Colonic mucosa (tissue), 4 donors: ENCODE results near the gene NKAIN2. TPM values are rescaled to one million over a fixed set of nuclear protein-coding genes. Genes with fewer than 3 reads are reported as not detected.

Experiments used
- DNase-seq: peaks from one replicate; pipeline ENCODE4 v3.0.0-alpha.2; 2020
- H3K27ac ChIP-seq: fragments of 200-600 bp; one replicate; pipeline ENCODE4 v1.8.0; 2021
- H3K27me3 ChIP-seq: fragments of 200-600 bp; one replicate; pipeline ENCODE4 v1.8.0; 2021
- H3K36me3 ChIP-seq: fragments of 200-600 bp; one replicate; pipeline ENCODE4 v1.8.0; 2021
- H3K4me1 ChIP-seq: fragments of 200-600 bp; one replicate; pipeline ENCODE4 v1.8.0; 2021; ENCODE audit warnings: mild to moderate bottlenecking
- H3K4me3 ChIP-seq: fragments of 200-600 bp; one replicate; pipeline ENCODE4 v1.8.0; 2021
- H3K9ac ChIP-seq, 2 donors: one replicate each; pipeline ENCODE4 v1.7.0; 2013; ENCODE audit warnings: control low read depth in 2 of 2, low read depth in 2 of 2, low read length in 2 of 2
- H3K9me3 ChIP-seq: fragments of 200-600 bp; one replicate; pipeline ENCODE4 v1.8.0; 2021
- intact Hi-C: fragments of 100-400 bp; cut with DNase I; formaldehyde crosslinking; loops from one replicate; pipeline ENCODE4 v1.14.1; 2022
- total RNA-seq, 2 donors: library from RNA; stranded (reverse); fragmentation: NEBNext Ultra II Directional in 1 of 2; extraction: Animal tissue kit (Norgen Biotek cat#: 25700) in 1 of 2; gene quantifications; one replicate each; pipeline ENCODE4 v1.2.1, GENCODE V29; 2021
- TF ChIP-seq, protein P1 (sequence below): fragments of 200-600 bp; IDR thresholded peaks from one replicate; pipeline ENCODE4 v1.8.0; 2022; ENCODE audit warnings: antibody characterized with exemption, mild to moderate bottlenecking
- donor health status: healthy.
- donor health status: DM: no; HTN: no; CAD: no.
- donor health status: DM: no; HTN: no; CAD: no.

The NKAIN2 gene
- total RNA-seq, 2 donors from 2014 or later: 0.21 TPM; not detected in 1

DNA sequence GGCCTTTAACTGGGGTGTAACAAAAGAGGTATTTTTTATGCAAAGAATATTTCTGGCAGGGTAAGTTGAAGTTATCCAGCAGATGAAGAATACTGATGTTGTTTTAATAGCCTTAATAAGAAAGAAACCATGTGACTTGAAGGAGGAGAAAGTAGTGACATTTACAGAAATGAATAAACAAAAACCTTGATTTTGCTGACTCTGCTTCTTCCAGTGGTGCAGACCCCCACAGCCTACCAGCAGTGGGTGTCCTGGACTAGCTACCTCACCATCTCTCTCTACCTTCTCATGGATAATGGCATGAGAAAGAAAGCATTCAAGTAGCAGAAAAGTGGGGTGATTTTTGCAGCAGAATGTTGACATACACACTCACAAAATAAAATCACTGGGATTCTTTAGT is 996.0 kb downstream of the NKAIN2 start:
- H3K4me1 ChIP-seq: no peaks in the 10 kb centered on the region
- H3K9me3 ChIP-seq: no peaks in the 10 kb centered on the region
- H3K27ac ChIP-seq: no peak overlapping the region
- TF ChIP-seq, protein P1, sequence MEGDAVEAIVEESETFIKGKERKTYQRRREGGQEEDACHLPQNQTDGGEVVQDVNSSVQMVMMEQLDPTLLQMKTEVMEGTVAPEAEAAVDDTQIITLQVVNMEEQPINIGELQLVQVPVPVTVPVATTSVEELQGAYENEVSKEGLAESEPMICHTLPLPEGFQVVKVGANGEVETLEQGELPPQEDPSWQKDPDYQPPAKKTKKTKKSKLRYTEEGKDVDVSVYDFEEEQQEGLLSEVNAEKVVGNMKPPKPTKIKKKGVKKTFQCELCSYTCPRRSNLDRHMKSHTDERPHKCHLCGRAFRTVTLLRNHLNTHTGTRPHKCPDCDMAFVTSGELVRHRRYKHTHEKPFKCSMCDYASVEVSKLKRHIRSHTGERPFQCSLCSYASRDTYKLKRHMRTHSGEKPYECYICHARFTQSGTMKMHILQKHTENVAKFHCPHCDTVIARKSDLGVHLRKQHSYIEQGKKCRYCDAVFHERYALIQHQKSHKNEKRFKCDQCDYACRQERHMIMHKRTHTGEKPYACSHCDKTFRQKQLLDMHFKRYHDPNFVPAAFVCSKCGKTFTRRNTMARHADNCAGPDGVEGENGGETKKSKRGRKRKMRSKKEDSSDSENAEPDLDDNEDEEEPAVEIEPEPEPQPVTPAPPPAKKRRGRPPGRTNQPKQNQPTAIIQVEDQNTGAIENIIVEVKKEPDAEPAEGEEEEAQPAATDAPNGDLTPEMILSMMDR: no peak
- no peaks in the 10 kb centered on the region for H3K27me3 ChIP-seq
- H3K36me3 ChIP-seq: no peaks in the 10 kb centered on the region
- no peak overlapping the region for H3K4me3 ChIP-seq
- DNase-seq: no peak
- no peak overlapping the region for H3K9ac ChIP-seq
- intact Hi-C loops: no loop called here

DNA sequence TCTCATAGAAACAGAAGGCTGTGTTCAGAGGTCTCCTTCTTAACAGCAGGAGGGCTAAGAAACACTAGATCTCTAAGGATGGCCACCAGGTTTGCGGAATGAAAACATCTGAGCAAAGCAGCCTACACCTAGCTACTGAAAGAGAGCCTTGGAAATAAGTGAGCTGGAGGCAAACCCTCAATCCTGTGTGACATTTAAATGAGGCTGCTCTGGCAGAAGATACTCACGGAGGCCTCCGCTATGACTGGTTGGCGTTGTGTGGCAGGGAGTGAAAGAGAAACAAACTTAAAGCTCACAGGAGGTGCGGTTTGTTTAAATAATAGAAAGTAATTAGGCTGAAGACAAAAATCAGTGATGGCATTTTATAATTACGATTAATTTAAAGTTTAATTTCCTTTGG is 996.6 kb downstream of the NKAIN2 start:
- no peak overlapping the region for H3K4me3 ChIP-seq
- no peak overlapping the region for H3K9ac ChIP-seq
- TF ChIP-seq, protein P1: no peak
- H3K27ac ChIP-seq: no peak overlapping the region
- H3K9me3 ChIP-seq: no peaks in the 10 kb centered on the region
- no peak for DNase-seq
- H3K36me3 ChIP-seq: no peaks in the 10 kb centered on the region
- intact Hi-C loops: no loop called here
- no peaks in the 10 kb centered on the region for H3K27me3 ChIP-seq
- H3K4me1 ChIP-seq: no peaks in the 10 kb centered on the region

DNA sequence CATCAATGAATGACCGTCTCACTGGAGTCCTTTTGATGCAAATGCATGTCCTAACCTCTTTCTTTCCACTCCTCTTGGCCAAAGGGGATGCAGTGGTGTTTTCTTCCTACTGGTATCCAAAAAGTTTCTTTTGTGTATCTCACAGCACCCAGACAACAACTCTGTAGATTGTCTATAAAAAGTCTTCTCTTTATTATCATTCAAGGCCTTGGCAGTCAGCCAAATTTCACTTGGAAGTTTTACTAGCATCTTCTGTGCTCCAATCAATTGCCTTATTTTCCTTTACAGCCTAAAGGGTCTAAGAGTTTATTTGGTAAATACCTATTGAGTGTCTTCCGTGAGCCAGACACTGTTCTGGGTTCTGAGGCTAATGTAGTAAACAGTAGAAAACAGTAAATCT is 1008.4 kb downstream of the NKAIN2 start:
- Histone ChIP-seq H3K4me3 (no peak overlapping the region), H3K36me3 (no peaks in the 10 kb centered on the region), H3K27ac (no peak overlapping the region), H3K9ac (no peak overlapping the region), H3K4me1 (no peaks in the 10 kb centered on the region), H3K9me3 (no peaks in the 10 kb centered on the region), H3K27me3 (no peaks in the 10 kb centered on the region)
- DNase-seq: no peak
- intact Hi-C loops: no loop called here
- TF ChIP-seq, protein P1: no peak

DNA sequence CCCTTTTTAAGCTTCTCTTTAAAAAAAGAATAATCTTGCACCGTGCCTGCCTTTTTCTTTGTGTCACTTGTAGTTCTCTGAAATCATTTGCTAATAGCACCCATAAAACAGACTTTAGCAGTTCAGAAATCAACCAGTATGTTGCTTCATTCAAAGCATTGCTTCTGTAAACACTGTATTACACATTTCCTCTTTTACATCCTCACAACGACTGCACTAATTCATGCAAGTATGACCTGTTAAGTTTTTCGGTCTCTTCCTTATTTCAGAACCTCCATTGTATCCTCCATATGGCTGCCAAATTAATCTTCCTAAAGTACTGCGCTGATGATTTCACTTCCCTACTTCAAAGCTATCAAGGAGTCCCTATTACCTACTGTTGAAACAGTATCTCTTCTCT is 1015.7 kb downstream of the NKAIN2 start:
- Histone ChIP-seq H3K36me3 (no peaks in the 10 kb centered on the region), H3K4me3 (no peak overlapping the region), H3K9ac (no peak overlapping the region), H3K27ac (no peak overlapping the region), H3K4me1 (no peaks in the 10 kb centered on the region), H3K9me3 (no peaks in the 10 kb centered on the region), H3K27me3 (no peaks in the 10 kb centered on the region)
- DNase-seq: no peak
- intact Hi-C loops: no loop called here
- TF ChIP-seq, protein P1: no peak

DNA sequence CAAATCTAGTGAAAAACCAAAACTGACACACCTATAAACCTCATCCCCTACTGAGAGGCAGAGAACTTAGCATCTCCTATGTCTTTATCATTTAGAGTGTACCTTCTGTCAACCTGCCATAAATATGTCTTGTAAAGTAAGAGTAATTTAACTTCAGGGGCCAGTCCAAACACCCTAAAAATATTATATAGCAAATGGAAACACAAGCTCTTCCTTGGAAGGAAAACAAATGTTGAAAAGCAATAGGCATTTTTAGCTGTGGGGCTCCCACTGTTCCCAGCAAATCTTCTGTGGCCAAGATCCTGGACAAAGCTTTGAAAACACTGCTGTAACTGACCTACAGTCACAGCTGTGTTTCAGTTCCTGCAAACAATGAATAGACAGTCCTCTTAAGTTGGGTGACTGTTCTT is 1018.5 kb downstream of the NKAIN2 start:
- no peaks in the 10 kb centered on the region for H3K36me3 ChIP-seq
- intact Hi-C loops: no loop called here
- TF ChIP-seq, protein P1: no peak
- H3K27me3 ChIP-seq: no peaks in the 10 kb centered on the region
- H3K4me3 ChIP-seq: no peak overlapping the region
- H3K9ac ChIP-seq: no peak overlapping the region
- H3K9me3 ChIP-seq: no peaks in the 10 kb centered on the region
- no peaks in the 10 kb centered on the region for H3K4me1 ChIP-seq
- DNase-seq: no peak
- H3K27ac ChIP-seq: no peak overlapping the region

DNA sequence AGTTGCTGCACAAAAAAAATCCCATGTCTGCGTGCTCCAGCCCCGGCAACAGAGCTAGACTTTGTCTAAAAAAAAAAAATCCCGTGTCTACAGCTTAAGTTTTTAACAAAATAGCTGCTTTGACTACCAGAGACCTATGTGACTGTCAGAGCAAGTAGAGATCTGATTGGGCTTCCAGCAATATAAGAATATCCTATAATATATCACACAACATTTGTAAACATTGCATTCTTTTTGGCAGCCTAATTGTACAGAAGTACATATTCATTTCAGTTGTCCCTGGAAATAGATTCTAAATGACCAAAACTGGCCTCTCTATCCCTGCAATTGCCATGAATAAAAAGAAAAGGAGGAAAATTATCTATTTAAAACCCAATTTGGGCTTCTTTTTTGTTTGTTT is 1019.1 kb downstream of the NKAIN2 start:
- Histone ChIP-seq H3K4me1 (no peaks in the 10 kb centered on the region), H3K27ac (no peak overlapping the region), H3K36me3 (no peaks in the 10 kb centered on the region), H3K4me3 (no peak overlapping the region), H3K9ac (no peak overlapping the region), H3K9me3 (no peaks in the 10 kb centered on the region), H3K27me3 (no peaks in the 10 kb centered on the region)
- intact Hi-C loops: no loop called here
- DNase-seq: no peak
- TF ChIP-seq, protein P1: no peak
